Spleen (tissue), 11 donors: ENCODE measurements around the gene ABTB1. TPM values are rescaled to one million over a fixed set of nuclear protein-coding genes. Genes with fewer than 3 reads are reported as not detected.

Experiments
- DNase-seq: peaks from one replicate; pipeline ENCODE4 v3.0.0-alpha.2; 2020
- H3K27ac ChIP-seq, 8 donors: fragments of 200-600 bp; sonication (generic) in 7 of 8; 1 replicate in 4 of 8; 2 replicates in 4 of 8; pipeline versions ENCODE4 v1.5.0 to v1.8.0; 2016 to 2021; ENCODE audit warnings: inconsistent platforms in 4 of 8, mild to moderate bottlenecking in 4 of 8, moderate library complexity in 1 of 8
- H3K27me3 ChIP-seq, 7 donors: fragments of 200-600 bp; sonication (generic) in 6 of 7; replicated peaks in 1 of 7; 1 replicate in 4 of 7; 2 replicates in 3 of 7; pipeline versions ENCODE4 v1.5.0 to v1.8.0; 2016 to 2021; ENCODE audit warnings: inconsistent platforms in 3 of 7, mild to moderate bottlenecking in 1 of 7
- H3K36me3 ChIP-seq, 6 donors: fragments of 200-600 bp; sonication (generic) in 5 of 6; 1 replicate in 4 of 6; 2 replicates in 2 of 6; pipeline versions ENCODE4 v1.5.0 to v1.8.0; 2016 to 2021; ENCODE audit warnings: inconsistent platforms in 2 of 6
- H3K4me1 ChIP-seq, 6 donors: fragments of 200-600 bp; sonication (generic) in 5 of 6; 1 replicate in 3 of 6; 2 replicates in 3 of 6; pipeline versions ENCODE4 v1.5.0 to v1.8.0; 2016 to 2021; ENCODE audit warnings: inconsistent platforms in 3 of 6
- H3K4me3 ChIP-seq, 8 donors: fragments of 200-600 bp; sonication (generic) in 7 of 8; 1 replicate in 4 of 8; 2 replicates in 4 of 8; pipeline versions ENCODE4 v1.5.0 to v1.8.0; 2016 to 2021; ENCODE audit warnings: inconsistent platforms in 4 of 8, mild to moderate bottlenecking in 4 of 8, moderate library complexity in 2 of 8
- H3K9me3 ChIP-seq, 8 donors: fragments of 200-600 bp; sonication (generic) in 7 of 8; 1 replicate in 4 of 8; 2 replicates in 4 of 8; pipeline versions ENCODE4 v1.5.0 to v1.8.0; 2016 to 2021; ENCODE audit warnings: inconsistent platforms in 4 of 8
- POLR2A ChIP-seq, 3 donors: fragments of 450-650 bp; IDR thresholded peaks; one replicate each; pipeline ENCODE4 v1.5.1; 2017; ENCODE audit warnings: antibody characterized with exemption in 3 of 3, mild to moderate bottlenecking in 1 of 3
- POLR2AphosphoS5 ChIP-seq, 3 donors: sonication (generic); formaldehyde crosslinking; IDR thresholded peaks; one replicate each; pipeline ENCODE4 v1.5.1; 2017; ENCODE audit warnings: antibody characterized with exemption in 3 of 3
- WGBS, 5 donors: extraction: QIAGEN DNeasy Blood & Tissue Kit in 3 of 5; methylation state at CpG; one replicate each; pipeline versions ENCODE4 v1.1.5 to v1.1.7; 2013 to 2018; 5-methylcytosine and 5-hydroxymethylcytosine counted together
- intact Hi-C: fragments of 100-400 bp; cut with DNase I; formaldehyde crosslinking; loops from one replicate; pipeline ENCODE4 v1.15.0; 2023; ENCODE audit warnings: low total_unique reads
- polyA plus RNA-seq, 3 donors: library from polyadenylated mRNA; stranded (reverse); fragments of 200-250 nt; gene quantifications; one replicate each; pipeline ENCODE4 v1.2.1, GENCODE V29; 2013
- total RNA-seq, 7 donors: library from RNA; depleted of rRNA in 3 of 7; stranded (reverse); fragments of >200 nt in 3 of 7; fragmentation: NEBNext Ultra II Directional in 4 of 7; extraction: Animal tissue kit (Norgen Biotek cat#: 25700) in 4 of 7; gene quantifications; one replicate each; pipeline versions ENCODE4 v1.1.0 to v1.2.1, GENCODE V29; 2016 to 2021
- TF ChIP-seq, protein P1 (sequence below), 11 experiments: fragments of 200-600 bp in 7 of 11; fragments of 450-650 bp in 4 of 11; sonication (generic) in 4 of 11; IDR thresholded peaks in 8 of 11; conservative IDR thresholded peaks in 3 of 11; 1 replicate in 7 of 11; 2 replicates in 4 of 11; pipeline versions ENCODE4 v1.4.0 to v1.8.0; 2016 to 2021; ENCODE audit warnings: antibody characterized with exemption in 11 of 11, inconsistent platforms in 4 of 11, mild to moderate bottlenecking in 1 of 11
- donor health status: healthy with polysubstance abuse.
- donor health status: DM: no; HTN: no; CAD: no; lungs with moderate emphysema.
- donor health status: DM: no; HTN: no; CAD: no.
- donor health status: Bipolar disorder and iron deficiency.
- donor health status: healthy.
- donor health status: DM: no; HTN: no; CAD: no.
- donor health status: DM: yes; HTN: yes; CAD: no.

Gene ABTB1
- total and polyA plus RNA-seq, 10 donors, result 57.9 to 172 (median 145) TPM

DNA sequence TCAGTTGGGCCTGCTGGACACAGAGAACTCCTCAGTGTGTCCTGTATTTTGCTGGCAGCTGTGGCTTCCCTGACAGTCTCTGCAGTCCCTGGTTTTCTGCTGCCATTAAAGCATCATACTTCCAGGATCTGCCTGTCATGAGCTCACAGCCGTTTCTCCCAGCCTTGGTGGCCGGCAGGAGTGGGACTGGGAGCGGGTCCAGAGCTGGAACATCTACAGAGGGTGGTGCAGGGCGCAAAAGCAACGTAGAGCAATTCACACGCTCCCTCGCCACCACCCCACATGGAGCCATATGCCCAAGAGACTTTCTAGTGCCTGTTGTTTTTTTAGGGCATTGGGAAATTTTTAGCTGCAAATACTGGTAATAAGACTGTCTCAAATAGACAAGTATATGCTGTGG lies 33.6 kb downstream of the ABTB1 start:
- Histone ChIP-seq H3K9me3 (no peaks in the 10 kb centered on the region), H3K4me3 (no peak overlapping the region), H3K27me3 (no peaks in the 10 kb centered on the region), H3K36me3 (peaks cover 0 to 16% (median 0%) of the 10 kb centered on the region in 6 donors), H3K27ac (peak overlapping the region; percentile 37 to 90 (median 73)), H3K4me1 (peaks cover 3 to 80% (median 47%) of the 10 kb centered on the region in 6 donors)
- WGBS, 5 donors, result 75 to 88% (median 85%) methylated on average over 7 of the region's 7 CpGs
- TF ChIP-seq, protein P1, sequence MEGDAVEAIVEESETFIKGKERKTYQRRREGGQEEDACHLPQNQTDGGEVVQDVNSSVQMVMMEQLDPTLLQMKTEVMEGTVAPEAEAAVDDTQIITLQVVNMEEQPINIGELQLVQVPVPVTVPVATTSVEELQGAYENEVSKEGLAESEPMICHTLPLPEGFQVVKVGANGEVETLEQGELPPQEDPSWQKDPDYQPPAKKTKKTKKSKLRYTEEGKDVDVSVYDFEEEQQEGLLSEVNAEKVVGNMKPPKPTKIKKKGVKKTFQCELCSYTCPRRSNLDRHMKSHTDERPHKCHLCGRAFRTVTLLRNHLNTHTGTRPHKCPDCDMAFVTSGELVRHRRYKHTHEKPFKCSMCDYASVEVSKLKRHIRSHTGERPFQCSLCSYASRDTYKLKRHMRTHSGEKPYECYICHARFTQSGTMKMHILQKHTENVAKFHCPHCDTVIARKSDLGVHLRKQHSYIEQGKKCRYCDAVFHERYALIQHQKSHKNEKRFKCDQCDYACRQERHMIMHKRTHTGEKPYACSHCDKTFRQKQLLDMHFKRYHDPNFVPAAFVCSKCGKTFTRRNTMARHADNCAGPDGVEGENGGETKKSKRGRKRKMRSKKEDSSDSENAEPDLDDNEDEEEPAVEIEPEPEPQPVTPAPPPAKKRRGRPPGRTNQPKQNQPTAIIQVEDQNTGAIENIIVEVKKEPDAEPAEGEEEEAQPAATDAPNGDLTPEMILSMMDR (IDR thresholded peaks at IDR 0.05 in 8 of 11, conservative IDR thresholded peaks at IDR 0.05 in 3 of 11), result no peak
- TF ChIP-seq POLR2AphosphoS5 (IDR thresholded peaks at IDR 0.05) (no peak), POLR2A (IDR thresholded peaks at IDR 0.05) (no peak)
- intact Hi-C loops, result no loop called here
- peak; percentile 58 for DNase-seq

GRCh38 chr3:127706785-127707351 lies 34.1 kb downstream of the ABTB1 start:
- Histone ChIP-seq H3K4me1 (peaks cover 0 to 78% (median 46%) of the 10 kb centered on the region in 6 donors), H3K27me3 (no peaks in the 10 kb centered on the region), H3K9me3 (no peaks in the 10 kb centered on the region), H3K4me3 (no peak overlapping the region), H3K27ac (peak overlapping the region; percentile 37 to 90 (median 73)), H3K36me3 (peaks cover 0 to 16% (median 0%) of the 10 kb centered on the region in 6 donors)
- 75 to 87% (median 81%) methylated on average over 11 to 16 of the region's 16 CpGs for WGBS, 5 donors
- TF ChIP-seq, protein P1 (IDR thresholded peaks at IDR 0.05 in 8 of 11, conservative IDR thresholded peaks at IDR 0.05 in 3 of 11), result no peak
- peak in 1 of 3 donors; percentile 58 for TF ChIP-seq POLR2AphosphoS5 (IDR thresholded peaks at IDR 0.05)
- peak; percentile 68 for DNase-seq
- intact Hi-C loops, result no loop called here

DNA sequence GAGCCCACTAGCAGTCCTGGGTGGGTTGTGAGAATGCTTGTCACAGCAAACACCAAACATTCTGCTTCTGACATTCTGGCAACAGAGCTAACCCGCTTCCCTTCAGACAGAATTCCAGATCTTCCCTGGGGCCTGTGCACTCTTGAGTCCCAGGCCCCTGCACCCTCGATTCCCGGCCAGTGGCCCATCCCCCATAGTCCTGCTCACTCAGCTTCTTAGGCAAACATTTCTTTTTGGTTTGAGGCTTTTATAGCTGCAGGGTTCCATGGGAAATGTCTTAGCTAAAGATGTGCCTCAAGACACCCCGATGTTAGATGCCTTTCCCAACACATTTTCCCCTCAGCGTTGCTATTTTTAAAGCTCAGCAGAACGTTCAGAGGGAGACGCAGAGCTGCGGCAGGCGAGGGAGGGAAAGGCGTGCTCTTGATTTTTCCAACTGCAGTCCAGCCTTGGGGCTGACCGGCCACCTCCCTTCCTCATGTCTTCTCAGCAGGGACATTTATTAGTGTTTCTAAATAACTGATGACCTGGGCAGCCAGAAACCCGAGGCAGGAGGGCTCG lies 35.2 kb downstream of the ABTB1 start:
- Histone ChIP-seq H3K9me3 (no peaks in the 10 kb centered on the region), H3K27me3 (no peaks in the 10 kb centered on the region), H3K4me3 (no peak overlapping the region), H3K36me3 (peaks cover 0 to 16% (median 0%) of the 10 kb centered on the region in 6 donors), H3K4me1 (peaks cover 0 to 78% (median 46%) of the 10 kb centered on the region in 6 donors), H3K27ac (peak overlapping the region; percentile 48 to 90 (median 73))
- DNase-seq, result peak; percentile 75
- WGBS, 5 donors, result 52 to 74% (median 70%) methylated on average over 13 of the region's 13 CpGs
- TF ChIP-seq, protein P1 (IDR thresholded peaks at IDR 0.05 in 8 of 11, conservative IDR thresholded peaks at IDR 0.05 in 3 of 11), result no peak
- peak in 2 of 3 donors; percentile 9 to 61 for TF ChIP-seq POLR2AphosphoS5 (IDR thresholded peaks at IDR 0.05)
- TF ChIP-seq POLR2A (IDR thresholded peaks at IDR 0.05), result no peak
- intact Hi-C loops, result no loop called here

- H3K27ac ChIP-seq, result peak overlapping the region in 7 of 8 donors; percentile 48 to 90 (median 76)
- intact Hi-C loops, result no loop called here
- H3K4me1 ChIP-seq, result peaks cover 0 to 79% (median 49%) of the 10 kb centered on the region in 6 donors
- no peak overlapping the region for H3K4me3 ChIP-seq
- no peaks in the 10 kb centered on the region for H3K27me3 ChIP-seq
- TF ChIP-seq, protein P1 (IDR thresholded peaks at IDR 0.05 in 8 of 11, conservative IDR thresholded peaks at IDR 0.05 in 3 of 11), result no peak
- TF ChIP-seq POLR2A (IDR thresholded peaks at IDR 0.05) (no peak), POLR2AphosphoS5 (IDR thresholded peaks at IDR 0.05) (no peak)
- H3K9me3 ChIP-seq, result no peaks in the 10 kb centered on the region
- DNase-seq, result no peak
- H3K36me3 ChIP-seq, result peaks cover 0 to 18% (median 0%) of the 10 kb centered on the region in 6 donors
- WGBS, 5 donors, result 40 to 88% (median 73%) methylated on average over 2 of the region's 2 CpGs
Observed at GRCh38 chr3:127708837-127709236, 36.1 kb downstream of the ABTB1 start.
